ENCODE data around the gene HIVEP1.

The HIVEP1 gene

DNA sequence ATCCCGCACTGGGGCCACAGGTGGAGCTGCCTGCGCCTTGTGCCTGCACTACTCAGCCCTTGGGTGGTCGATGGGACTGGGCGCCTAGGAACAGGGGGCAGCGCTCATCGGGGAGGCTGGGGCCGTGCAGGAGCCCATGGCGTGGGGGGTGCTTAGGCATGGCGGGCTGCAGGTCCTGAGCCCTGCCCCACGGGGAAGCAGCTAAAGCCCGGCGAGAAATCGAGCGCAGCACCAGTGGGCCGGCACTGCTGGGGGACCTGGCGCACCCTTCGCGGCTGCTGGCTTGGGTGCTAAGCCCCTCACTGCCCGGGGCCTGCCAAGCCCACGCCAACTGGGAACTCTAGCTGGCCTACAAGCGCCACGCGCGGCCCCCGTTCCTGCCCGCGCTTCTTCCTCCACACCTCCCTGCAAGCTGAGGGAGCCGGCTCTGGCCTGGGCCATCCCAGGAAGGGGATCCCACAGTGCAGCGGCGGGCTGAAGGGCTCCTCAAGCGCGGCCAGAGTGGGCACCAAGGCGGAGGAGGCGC is 5.8 kb downstream of the HIVEP1 start:
- no peak for DNase-seq (ENCODE audit: low spot score)

DNA sequence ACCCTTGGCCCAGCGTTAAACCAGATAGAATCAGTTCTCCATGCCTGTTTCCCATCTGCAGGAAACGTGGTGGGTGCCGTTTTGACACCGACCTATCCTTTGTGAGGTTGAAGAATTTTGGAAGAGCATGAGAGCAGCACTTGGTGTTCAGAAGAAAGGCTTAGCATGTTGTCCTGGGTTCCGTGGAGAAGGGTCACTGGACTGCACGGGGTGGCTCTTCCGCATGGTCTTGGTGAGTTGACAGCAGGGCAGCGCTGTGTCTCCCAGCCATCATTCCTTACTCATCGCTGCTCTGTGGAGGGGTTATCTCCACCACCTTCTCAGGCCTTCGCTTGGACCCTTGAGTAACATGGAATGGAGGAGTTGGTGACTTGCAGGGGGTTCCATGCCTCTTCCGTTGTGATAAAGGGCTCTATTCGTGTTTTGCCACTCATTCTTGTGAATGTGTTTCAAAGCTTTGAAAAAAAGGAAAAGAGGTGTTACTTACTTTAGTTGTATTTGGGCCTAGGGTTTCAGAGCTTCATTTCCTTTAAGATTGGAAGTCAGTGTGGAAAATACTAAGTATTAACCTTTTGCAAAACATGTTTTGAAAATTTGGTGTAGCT is 8.2 kb downstream of the HIVEP1 start:
- DNase-seq (ENCODE audit: low spot score): no peak

DNA sequence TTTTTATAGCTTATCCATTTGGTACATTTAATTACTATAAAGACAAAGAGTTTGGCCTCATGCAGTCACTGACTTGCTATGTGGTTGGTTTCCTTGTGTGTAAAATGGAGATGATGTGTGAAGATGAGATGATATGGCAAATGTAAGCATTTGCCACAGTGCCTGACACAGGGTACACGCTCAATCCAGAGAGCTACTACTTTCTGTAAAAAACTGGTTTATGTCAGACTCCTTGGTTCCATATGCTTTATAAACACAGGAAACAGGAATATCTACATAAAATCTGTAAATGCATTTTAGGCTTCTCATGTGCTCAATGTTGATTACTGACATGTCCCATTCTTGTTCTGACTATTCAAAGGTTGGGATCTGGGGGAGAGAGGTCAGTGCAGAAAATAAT is 10.4 kb downstream of the HIVEP1 start:
- DNase-seq (ENCODE audit: low spot score): no peak

DNA sequence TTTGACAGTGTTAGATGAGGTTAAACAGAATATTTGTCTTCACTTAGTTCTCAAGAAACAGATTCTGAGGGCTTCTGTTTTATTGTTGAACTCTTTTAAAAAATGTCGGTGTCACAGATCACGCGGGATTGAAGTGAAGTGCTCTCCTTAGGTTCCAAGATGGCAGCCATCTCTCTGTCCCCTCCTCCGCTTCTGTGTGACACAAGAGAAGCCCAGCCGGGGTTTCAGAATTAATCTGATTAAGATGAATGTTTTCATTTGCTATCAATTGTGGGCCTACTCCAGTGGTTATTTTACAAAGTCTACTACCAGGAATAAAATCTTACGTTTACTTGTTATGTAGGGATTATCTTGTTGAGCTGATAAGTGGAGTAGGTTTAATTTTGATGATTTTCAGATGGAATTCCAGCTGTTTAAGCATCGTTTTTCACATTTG is 10.9 kb downstream of the HIVEP1 start:
- peak; percentile 9 for DNase-seq (ENCODE audit: low spot score)

DNA sequence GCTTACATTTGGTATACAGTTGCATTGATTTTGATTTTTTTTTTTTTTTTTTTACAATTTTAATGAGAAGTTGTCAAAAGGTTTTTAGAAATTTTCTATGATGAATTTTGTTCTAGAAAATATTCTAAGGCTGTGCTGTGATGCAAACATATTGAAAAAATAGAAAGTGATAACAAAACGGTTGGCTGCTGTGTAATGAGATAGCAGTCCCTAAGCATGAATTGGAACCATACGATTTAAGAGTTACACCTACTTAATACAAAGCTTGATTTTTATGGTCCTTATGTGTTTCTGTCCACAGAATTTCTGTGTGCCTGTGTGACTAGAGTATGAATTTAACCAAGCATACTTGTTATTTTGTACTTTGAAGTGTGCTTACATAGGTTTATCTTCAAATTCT is 12.1 kb downstream of the HIVEP1 start:
- DNase-seq (ENCODE audit: low spot score): no peak

DNA sequence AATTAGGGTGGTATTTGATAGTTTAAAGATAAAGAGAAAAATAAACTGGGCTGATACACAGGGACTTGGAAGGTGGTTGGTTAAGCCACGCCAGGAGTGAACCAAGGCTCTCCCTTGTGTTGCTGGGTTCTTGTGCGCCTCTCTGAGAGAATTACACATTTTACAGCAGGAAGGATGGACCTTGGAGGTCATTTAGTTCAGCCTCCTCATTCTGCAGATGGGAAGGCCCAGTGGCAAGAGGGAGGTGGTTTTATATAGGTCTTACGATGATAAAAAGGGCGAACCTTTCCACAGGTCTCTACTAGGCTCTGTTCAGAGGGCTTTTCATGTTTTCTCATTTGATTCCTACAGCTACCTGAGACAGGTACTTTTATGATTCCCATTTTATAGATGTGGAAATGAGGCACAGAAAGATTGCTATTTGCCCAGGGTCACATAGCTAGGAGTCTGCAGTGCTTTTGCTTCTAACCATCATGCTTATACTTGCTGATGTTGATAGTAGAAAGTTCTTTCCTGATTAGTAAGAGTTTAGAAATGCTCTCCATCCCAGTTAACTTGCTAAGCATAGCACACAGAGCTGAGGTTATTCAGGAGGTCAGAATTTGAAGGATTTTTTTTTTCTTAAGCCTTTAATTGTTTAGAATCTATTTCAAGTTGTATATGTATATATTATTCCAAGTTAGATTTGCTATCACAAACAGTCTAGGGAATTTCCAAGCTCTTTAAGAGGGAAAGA is 12.8 kb downstream of the HIVEP1 start:
- DNase-seq (ENCODE audit: low spot score): no peak

DNA sequence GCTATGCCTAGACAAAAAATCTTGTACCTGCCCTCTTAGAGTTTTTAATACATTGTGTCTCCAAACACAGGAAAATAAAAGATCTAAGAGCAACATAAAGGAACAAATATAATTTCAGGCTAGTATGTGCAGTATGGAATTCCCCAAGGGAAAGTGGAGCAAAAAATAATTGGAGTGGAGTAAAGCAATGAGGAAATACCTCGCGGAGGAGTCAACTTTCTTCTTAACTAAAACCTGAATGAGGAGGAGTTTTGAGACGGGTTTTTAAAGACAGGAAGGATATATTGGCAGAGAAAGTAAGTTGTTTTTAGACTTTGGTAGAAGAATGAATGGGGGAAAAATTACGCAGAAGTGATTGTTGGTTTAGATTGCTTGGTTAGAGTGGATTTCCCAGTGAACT is 14.0 kb downstream of the HIVEP1 start:
- no peak for DNase-seq (ENCODE audit: low spot score)

DNA sequence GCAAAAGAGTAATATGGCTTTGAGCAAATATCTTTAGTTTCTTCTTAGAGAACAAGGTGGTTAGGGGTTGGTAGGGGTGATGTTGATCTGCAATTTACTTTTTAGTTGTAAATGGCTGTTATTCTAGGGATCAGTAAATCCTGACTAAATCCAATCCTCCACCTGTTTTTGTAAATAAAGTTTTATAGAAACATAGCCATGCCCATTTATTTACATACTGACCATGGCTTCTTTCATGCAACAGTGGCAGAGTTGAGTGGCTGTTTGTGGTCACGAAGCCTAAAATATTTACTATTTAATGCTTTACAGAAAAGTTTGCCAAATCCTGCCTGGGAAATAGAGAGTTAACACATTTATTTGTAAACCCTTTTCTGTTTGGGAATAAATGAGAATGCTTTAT is 14.7 kb downstream of the HIVEP1 start:
- no peak for DNase-seq (ENCODE audit: low spot score)

DNA sequence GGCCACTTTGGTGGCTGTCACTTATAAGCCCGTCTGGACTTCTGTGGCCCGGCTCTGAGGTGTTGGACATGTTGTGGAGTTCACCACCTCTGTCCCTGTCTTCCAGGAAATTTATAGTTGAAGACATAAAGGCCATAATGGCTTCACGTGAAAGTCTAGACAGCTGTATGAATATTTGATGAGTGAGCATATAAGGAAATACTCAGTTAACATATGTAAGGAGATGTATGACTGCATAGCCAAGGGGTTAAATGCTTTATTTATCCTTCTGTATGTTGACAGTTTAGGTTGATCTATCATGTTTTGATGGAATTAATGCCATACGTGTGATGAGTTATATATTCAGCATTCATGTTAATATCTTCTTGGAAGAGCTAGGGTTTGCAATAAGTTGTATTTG is 16.1 kb downstream of the HIVEP1 start:
- DNase-seq (ENCODE audit: low spot score): no peak

DNA sequence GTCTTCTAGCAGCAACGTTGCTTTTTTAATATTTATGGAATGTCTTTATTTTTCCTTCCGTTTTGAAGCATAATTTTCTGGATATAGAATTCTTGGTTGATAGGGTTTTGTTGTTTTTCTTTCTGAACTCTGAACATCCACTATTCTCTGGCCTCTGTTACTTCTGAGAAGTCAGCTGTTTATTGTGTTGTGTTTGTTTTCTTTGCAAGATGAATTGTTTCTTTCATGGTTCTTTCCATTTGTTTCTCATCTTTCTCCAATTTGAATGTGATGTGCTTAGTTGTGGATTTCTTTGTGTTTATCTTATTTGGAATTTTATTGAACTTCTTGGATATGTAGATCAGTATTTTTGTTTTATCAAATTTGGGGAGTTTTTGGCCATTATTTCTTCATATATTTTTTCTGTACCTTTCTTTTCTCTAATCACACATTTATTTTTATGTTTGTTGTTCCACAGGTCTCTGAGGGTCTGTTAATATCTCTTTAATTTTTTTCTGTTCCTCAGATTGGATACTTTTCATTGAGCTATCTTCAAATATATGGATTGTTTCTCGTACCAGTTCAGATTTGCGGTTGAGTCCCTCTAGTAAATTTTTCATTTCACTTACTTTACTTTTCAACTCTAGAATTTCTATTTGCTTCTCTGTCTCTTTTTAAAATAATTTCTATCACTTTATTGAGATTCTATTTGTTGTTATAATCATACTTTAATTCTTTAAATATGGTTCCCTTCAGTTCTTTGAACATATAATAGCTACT is 18.0 kb downstream of the HIVEP1 start:
- no peak for DNase-seq (ENCODE audit: low spot score)

DNA sequence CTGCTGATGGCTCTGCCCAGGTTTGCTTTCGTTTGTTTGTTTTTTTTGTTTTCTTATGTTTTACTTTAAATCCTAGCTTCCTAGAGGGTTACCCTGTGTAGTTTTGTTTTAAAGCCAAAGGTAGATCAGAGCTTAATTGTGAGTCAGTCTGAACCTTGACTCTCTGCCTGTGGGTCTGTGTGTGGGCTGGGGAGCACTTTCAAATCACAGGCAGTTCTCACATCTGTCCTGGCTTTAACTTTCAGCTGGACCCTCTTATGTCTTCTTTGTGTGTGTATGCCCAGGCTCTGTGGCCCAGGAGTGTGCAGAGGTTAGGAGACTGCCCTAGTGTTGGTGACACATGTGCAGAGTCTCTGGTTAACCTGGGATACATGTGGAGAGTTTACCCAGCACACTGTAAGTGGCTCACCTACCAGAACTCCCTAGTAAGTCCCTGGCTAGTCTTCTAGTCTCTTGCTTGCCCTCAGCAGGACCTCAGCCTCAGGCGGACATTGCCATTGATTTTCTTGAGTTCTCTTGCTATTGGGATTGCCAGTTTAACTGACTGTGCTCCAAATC is 19.0 kb downstream of the HIVEP1 start:
- DNase-seq (ENCODE audit: low spot score): no peak

DNA sequence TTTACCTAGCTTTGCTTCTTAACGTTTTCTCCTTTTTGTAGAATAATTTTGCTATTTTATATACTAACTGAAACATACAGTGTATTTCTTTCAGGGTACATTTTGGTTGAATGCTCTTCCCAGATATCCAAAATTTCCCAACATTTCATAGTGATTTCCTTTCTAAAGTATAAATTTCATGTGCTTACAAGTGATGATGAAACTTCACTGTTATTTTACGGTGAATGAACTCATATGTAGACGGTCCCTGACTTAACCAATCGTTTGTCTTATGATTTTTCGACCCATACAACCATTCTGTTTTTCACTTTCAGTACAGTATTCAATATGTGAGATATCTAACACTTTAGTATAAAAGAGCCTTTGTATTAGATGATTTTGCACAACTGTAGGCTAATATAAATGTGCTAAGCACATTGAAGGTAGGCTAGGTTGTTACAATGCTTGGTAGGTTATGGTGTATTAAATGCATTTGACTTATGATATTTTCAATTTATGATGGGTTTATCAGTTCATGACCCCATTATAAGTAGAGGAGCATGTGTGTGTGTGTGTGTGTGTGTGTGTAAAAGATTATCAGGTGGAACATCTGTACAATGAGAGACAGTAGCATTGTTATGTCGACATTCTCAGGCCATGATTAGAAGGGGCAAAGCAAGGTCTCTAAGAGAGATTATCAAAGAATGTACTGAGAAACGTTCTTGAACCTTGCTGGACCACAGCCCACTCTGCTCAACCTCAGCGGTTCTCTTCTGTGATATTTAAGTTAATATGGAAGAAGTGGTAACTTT is 20.9 kb downstream of the HIVEP1 start:
- DNase-seq (ENCODE audit: low spot score): no peak

DNA sequence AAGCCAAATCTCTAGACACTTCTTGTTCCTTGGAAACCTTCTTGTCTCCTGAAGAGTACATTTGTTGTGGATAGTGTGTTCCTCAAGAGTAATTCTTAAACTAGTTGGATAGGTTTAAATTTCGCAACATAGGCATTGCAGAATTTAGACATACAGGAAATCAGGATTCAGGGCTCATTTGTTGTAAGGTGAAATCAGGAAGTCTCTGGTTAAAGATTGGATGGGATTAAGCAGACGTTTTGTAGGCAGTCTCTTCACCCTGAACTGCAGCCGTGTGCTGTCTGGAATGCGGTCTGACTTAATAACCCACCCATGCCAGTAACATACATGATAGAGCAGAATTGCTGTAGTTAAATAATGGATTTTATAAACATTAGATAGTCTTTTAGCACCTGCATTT is 21.7 kb downstream of the HIVEP1 start:
- no peak for DNase-seq (ENCODE audit: low spot score)

DNA sequence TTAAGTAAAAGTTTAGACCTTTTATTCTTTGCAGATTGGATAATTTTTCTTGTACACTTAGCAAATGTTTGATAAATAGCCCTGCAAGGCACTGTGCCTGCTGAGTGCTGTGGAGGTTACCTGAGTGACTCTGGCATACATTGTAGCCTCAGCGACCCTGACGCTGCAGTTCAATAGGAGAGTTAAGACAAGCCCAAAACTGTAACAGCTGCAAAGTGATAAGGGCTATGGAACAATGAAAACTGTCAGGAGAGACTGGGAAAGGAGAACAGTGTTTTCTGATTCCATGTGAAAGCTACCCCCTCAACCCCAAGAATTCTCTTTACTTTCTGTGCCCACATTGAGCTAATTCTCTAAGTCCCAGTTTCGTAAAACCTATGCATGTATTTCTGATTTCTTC is 22.2 kb downstream of the HIVEP1 start:
- no peak for DNase-seq (ENCODE audit: low spot score)

DNA sequence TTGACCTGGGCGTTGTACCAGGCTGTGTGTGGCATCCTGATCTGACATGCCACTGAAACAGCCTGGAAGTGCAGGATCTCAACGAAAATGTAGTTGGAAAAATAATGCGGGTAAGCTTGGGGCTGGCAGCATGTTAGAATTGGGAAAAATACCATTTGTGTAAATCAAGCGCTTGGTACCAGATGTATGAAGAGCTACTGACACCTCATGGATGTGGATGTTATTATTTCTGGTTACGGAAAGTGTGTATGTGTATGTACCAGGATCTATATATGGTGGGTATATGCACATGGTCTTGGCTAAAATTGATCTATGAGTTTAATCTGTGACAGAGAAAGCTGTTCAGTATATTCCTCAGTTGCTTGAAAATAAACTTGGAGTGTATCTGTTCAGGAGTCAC is 22.7 kb downstream of the HIVEP1 start:
- no peak for DNase-seq (ENCODE audit: low spot score)

DNA sequence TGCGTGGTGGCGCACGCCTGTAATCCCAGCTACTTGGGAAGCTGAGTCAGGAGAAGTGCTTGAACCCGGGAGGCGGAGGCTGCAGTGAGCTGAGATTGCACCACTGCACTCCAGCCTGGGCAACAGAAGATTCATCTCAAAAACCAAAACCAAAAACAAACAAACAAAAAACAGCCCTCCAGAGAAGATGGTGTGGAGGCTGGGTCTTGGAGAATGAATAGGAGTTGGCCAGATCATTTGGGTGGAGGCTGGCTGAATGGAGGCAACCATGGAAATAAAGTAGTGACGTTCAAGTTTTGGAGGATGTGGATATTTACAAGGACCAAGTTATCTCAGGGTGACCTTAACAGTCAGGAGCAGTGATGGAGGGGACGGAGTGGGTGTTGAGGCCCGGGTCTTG is 24.7 kb downstream of the HIVEP1 start:
- DNase-seq (ENCODE audit: low spot score): no peak

DNA sequence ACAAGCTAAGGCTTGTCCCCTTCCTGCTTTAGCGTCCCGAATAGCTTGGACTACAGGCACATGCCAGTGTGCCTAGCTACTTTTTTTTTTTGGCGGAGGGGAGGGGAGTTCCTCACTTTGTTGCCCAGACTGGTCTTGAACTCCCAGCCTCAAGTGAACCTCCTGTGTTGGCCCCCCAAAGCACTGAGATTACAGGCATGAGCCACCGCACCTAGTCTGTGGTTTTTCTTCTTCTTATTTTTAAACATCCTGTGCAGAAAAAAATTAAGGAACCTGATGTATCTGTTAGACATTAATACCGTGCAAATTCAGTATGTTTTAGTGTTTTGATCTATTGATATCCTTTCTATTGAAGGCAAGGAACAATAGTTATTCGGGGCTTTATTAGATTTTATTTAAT is 25.7 kb downstream of the HIVEP1 start:
- no peak for DNase-seq (ENCODE audit: low spot score)

DNA sequence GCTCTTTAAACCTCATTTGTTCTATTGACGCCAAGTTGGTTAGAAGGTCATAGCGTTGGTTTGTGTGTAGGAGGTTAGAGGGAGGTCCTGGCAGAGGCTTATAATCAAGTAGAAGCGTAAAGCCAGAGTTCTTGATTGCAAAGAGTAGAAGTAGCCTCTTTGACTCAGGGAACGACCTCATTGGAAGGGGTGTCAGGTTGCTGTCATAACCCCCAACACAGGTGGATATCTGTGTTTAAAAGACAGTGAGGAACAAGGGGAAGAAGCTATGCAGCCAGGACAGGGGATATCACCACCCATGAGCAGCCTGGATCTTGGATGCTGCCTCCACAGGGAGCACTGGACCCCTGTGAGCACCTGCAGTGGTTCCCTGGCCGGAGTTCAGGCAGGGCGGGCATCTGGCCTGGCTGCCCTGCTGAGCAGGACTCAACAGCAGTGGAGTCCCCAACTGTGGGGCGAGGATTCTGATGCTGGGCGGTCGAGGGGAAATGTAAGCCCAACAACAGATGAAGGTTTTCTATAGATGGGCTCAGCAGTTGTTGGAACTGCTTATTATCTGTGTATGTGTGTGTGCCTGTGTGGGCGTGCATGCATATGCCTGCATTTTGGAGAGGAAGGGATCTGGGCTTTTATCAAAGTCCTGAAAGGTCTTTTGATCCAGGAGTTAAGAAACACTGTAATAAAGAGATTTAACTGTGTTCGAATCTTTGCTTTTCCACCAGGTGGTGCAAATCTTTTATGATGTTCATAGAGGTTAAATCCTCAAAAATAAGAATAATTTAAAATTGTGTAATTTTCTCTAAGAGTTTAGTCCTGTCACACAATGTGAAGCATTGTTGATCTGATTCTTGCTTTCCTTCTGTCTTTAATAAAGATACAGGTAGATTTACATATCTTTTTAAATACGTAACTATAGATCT is 27.7 kb downstream of the HIVEP1 start:
- DNase-seq (ENCODE audit: low spot score): no peak

DNA sequence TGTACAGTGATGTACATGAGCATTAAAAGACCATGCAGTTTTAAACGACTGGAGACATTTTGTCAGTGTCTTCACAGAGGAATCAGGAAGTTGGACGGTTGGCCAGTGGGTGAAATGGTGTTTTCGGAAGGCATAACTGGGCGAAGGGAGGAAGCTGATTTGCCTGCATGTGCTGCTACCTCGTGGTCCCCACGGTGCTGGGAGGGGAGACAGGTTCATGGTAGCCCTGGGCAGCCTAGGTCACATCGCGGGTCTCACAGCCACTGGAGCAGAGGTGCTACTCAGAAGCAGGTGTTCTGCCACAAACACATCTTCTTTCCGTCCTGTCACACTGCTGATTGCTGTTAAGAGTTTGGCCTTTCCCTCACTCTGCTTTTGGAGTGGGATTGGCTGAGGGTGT is 35.2 kb downstream of the HIVEP1 start:
- DNase-seq (ENCODE audit: low spot score): no peak

DNA sequence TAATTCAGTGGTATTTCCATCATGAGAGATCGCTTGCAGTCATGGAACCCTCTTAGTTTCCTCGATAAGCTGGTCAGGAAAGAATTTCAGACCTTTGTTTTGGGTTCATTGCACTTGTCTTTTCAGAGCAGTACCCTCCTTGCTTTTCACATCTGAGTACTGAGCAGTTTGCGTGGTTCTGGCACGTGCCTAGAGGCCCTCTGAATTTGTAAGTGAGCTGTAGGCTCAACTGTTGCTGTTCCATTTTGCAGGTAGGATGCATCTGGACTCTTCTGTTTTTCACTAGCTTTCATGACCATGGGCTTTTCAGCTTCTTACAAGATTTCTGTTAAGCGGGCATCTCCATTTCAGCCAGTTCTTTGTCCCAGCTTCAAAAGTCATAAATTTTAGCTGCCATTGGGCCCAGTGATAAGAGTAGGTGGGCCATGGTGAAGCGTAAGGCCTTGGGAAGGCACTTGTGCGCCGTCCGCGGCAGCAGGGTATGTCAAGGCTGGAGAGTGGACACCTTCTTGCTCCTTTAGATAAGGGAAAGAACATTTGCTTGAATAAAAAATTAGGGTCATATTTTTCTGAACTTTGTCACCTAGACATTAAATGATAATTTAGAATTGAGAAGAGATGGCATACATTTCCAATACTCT is 35.8 kb downstream of the HIVEP1 start:
- no peak for DNase-seq (ENCODE audit: low spot score)
